AG10803 (cell line): ENCODE measurements around the gene MEOX2.

Experiments
- DNase-seq: peaks from one replicate; pipeline ENCODE4 v3.0.0; 2010; ENCODE audit warnings: low read depth
- H3K4me3 ChIP-seq: 2 replicates; pipeline ENCODE4 v1.5.1; 2011; ENCODE audit warnings: mild to moderate bottlenecking, low read length, control low read depth
- CTCF ChIP-seq: conservative IDR thresholded peaks from 2 replicates; pipeline ENCODE4 v1.5.1; 2011; ENCODE audit warnings: mild to moderate bottlenecking, low read length, control low read depth, inconsistent platforms

MEOX2 gene

GRCh38 chr7:15567652-15568051 is 118.8 kb downstream of the MEOX2 start:
- H3K4me3 ChIP-seq, result no peak overlapping the region
- no peak for DNase-seq
- TF ChIP-seq CTCF, result no peak

- DNase-seq, result no peak
- TF ChIP-seq CTCF, result no peak
- no peak overlapping the region for H3K4me3 ChIP-seq
Observed at GRCh38 chr7:15567036-15567435, 119.4 kb downstream of the MEOX2 start.

GRCh38 chr7:15566476-15566875 is 120.0 kb downstream of the MEOX2 start:
- no peak for DNase-seq
- no peak overlapping the region for H3K4me3 ChIP-seq
- TF ChIP-seq CTCF, result no peak

GRCh38 chr7:15561835-15562234 is 124.6 kb downstream of the MEOX2 start, which contains the start of gene AGMO:
Gene AGMO, minus strand, starts transcription at chr7:15562015.
- no peak for DNase-seq
- no peak within 1 kb of the TSS for H3K4me3 ChIP-seq
- TF ChIP-seq CTCF, result no peak
